ENCODE data around the gene OR5V1. TPM values are rescaled to one million over a fixed set of nuclear protein-coding genes. Genes with fewer than 3 reads are reported as not detected.

Gene OR5V1
- total RNA-seq, 1 experiment from 2014 or later, result not detected

DNA sequence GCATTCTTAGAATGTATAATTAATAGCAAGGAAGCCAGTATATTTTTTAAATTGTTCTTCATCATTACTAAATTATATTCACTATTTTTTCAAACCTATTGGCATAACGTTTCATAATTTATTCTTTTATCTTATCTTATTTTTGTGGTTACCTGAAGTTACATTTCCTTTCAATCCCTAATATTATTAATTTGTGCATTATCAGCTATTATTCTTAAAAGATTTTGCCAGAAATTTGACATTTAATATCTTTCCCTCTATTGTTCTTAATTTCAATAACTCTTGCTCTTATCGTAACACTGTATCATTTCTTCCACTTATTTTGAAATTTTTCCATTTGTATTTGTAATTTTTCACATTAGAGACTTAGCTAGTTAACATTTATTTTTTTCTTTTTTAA is 48.7 kb downstream of the OR5V1 start:
- Histone ChIP-seq H3K4me3 (no peak overlapping the region), H3K27ac (no peak overlapping the region), H3K36me3 (no peaks in the 10 kb centered on the region), H3K27me3 (no peaks in the 10 kb centered on the region), H3K4me1 (no peaks in the 10 kb centered on the region), H3K9me3 (replicated peaks) (no peaks in the 10 kb centered on the region)
- DNase-seq, result no peak

Other genes starting within 250 kb of the OR5V1 start
- not detected in 2 replicates for gene OR2J2, start 198.0 kb downstream of the OR5V1 start, total RNA-seq (2014; rRNA removed; shearing (Covaris generic))
- gene OR14J1, start 67.2 kb downstream of the OR5V1 start, total RNA-seq (2014; rRNA removed; shearing (Covaris generic)), result not detected in 2 replicates
- gene OR12D3, start 6.4 kb upstream of the OR5V1 start, total RNA-seq (2014; rRNA removed; shearing (Covaris generic)), result not detected in 2 replicates
- not detected in 2 replicates for gene OR12D2, start 26.8 kb upstream of the OR5V1 start, total RNA-seq (2014; rRNA removed; shearing (Covaris generic))
- gene OR12D1, start 46.1 kb upstream of the OR5V1 start, total RNA-seq (2014; rRNA removed; shearing (Covaris generic)), result not detected in 2 replicates
- not detected in 2 replicates for gene OR10C1, start 70.4 kb upstream of the OR5V1 start, total RNA-seq (2014; rRNA removed; shearing (Covaris generic))
- not detected in 2 replicates for gene OR11A1, start 88.2 kb upstream of the OR5V1 start, total RNA-seq (2014; rRNA removed; shearing (Covaris generic))
- not detected in 2 replicates for gene OR2H1, start 88.3 kb upstream of the OR5V1 start, total RNA-seq (2014; rRNA removed; shearing (Covaris generic))
- gene MAS1L, start 119.1 kb upstream of the OR5V1 start, total RNA-seq (2014; rRNA removed; shearing (Covaris generic)), result not detected in 2 replicates
- gene UBD, start 190.9 kb upstream of the OR5V1 start, total RNA-seq (2014; rRNA removed; shearing (Covaris generic)), result not detected in 2 replicates
- gene OR2H2, start 216.3 kb upstream of the OR5V1 start, total RNA-seq (2014; rRNA removed; shearing (Covaris generic)), result not detected in 2 replicates

Data from SJCRH30 (cell line).